NOMO-1 treated with DMSO at 0.1 percent for 48 hours (cell line): ENCODE results near the gene AUTS2.

Experiments used
- DNase-seq: peaks from one replicate; lab custom pipeline; 2025; ENCODE audit not compliant: unreplicated experiment; lab: John Stamatoyannopoulos, UW

The AUTS2 gene

GRCh38 chr7:69714886-69715576 is 116.8 kb downstream of the AUTS2 start:
- DNase-seq, result no peak

GRCh38 chr7:69717221-69717620 is 118.9 kb downstream of the AUTS2 start:
- no peak for DNase-seq

GRCh38 chr7:69719717-69720116 is 121.4 kb downstream of the AUTS2 start:
- DNase-seq, result no peak

GRCh38 chr7:69722843-69723242 is 124.6 kb downstream of the AUTS2 start:
- DNase-seq, result no peak

GRCh38 chr7:69723663-69724062 is 125.4 kb downstream of the AUTS2 start:
- no peak for DNase-seq

DNA sequence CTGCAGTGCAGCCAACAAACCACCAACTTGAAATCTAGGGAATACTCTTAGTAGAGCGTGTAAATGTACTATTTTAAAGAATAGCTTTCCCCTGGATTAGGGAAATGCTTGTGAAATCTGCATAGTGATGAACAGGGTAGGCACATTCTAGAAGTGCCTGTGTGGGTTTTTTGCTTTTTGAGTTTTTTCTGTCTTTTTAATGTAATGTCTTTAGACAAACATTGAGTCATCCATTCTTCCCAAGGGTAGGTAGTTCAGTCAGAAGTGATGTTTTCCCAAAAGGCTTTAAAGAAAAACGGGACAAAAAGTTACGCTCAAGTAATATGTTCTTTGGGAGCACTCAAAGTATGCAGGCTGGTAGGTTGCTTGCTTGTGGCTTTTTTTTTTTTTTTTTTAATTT is 130.0 kb downstream of the AUTS2 start:
- DNase-seq, result no peak

DNA sequence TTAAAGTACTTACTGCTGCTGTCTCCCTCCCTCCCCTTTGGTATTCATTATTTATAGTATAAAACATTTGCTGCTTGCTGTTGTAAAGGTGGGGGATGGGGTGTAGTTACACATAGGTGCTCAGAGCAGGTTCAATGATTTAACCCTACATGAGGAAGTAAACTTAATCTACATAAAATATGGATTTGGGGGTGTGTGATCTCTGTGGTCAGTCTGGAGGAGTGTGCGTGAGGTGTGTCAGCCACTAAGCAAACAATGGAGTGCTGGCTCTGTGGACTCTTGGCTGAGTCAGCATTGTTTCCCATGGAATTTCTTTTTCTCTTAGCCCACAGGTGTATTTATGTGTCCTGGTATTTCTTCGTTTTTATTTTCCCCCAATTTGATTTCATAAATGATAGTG is 133.9 kb downstream of the AUTS2 start:
- no peak for DNase-seq

DNA sequence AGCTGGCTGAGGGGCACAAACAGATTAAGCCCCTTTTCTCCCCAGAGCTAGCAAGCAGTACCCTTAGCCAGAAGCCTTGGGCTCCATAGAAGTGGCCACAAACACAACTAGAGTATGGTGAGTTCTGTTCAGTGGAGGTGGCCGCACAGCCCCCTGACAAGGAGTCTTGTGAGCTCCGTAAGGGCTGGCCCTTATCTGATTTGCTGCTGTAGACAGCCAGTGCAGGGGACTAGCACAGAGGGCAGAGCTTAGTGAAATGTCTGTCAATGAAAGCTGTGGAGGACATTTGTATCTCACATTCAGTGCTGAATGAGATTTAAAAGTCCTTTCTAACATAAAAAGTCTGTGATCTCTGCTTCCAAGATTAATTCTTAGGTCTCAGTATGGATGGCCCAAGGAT is 137.3 kb downstream of the AUTS2 start:
- no peak for DNase-seq

- no peak for DNase-seq
Measured at GRCh38 chr7:69736126-69736810, 138.0 kb downstream of the AUTS2 start.

DNA sequence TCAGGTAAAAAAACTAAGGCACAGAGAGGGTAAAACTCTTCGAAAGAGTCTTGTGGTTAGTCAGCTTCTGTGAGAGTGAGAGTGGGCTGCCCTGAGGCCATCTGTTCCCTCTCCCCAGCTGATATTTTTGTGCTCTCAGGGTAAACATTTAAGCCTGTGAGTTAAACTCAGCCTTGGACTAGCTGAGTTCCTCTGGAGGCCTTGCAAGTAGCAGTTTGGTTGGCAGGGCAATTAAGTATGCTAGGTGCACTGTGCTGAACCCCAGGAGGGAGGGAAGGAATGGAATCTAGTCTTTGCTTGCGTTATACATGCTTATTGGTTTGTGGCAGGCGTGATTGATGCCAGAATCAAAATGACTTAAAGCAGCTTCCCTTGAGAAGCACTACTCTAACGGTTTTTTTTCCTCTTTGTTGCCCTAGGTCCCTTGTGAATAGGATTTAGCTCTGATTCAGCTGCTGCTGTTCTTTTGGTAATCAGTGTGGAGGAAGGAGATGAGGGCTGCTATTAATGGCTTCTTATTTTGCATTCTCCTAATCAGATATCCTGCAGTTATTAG is 140.2 kb downstream of the AUTS2 start:
- no peak for DNase-seq

DNA sequence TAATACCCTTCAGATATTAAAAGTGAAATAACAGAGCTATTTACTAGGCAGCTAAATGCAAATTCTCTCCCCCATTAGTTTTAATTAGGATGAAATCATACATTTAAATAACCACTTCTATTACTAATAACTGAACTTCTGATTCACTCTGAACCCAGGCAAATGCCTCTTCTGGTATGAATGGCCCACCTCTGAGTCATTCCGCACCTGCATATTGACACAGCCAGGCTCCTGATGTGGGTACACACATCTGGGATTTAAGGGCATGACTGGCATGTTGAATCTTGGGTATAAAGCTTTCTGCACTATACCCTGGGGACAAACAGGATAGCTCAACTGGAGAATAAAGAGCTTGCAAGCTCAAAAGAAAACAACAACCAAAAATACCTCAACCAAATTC is 140.9 kb downstream of the AUTS2 start:
- DNase-seq, result no peak

GRCh38 chr7:69739931-69740431 is 141.7 kb downstream of the AUTS2 start:
- no peak for DNase-seq

DNA sequence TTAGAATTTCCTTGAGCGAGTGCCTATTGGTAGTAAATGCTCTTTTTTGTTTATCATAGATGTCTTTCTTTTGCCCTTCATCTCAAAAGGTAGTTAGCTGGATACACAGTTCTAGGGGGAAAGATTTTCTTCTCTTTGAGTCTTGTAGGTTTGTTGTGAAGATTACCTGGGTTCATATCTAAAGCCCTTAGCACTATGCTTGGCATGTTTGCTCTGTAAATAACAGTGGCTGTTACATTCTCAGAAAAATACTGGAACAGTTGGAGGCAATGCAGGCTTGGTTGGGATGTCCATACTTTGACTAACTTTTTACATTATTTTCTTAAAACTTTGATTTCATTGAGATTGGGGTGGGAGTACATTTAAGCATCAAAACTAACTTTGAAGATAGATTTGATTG is 144.0 kb downstream of the AUTS2 start:
- DNase-seq, result no peak

- no peak for DNase-seq
Measured at GRCh38 chr7:69743436-69743835, 145.2 kb downstream of the AUTS2 start.

DNA sequence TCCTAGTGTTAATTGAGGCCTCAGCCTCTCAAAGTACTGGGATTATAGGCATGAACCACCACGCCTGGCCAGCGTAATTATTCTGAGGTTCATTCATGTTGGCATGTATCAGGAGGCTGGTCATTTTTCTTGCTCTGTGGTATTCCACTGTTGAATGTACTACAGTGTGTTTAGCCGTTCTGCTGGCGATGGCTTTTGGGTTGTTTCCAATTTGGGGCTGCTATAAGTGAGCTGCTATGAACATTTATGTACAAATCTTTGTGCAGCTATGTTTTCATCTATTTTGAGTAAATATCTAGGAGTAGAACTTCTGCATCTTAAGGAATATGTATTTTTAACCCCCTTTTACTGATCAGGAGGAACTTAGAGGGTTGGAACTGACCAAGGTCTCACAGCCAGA is 145.8 kb downstream of the AUTS2 start:
- no peak for DNase-seq

GRCh38 chr7:69746383-69746782 is 148.1 kb downstream of the AUTS2 start:
- no peak for DNase-seq

- no peak for DNase-seq
Measured at GRCh38 chr7:69747144-69747543, 148.9 kb downstream of the AUTS2 start.

GRCh38 chr7:69748530-69748929 is 150.3 kb downstream of the AUTS2 start:
- no peak for DNase-seq

DNA sequence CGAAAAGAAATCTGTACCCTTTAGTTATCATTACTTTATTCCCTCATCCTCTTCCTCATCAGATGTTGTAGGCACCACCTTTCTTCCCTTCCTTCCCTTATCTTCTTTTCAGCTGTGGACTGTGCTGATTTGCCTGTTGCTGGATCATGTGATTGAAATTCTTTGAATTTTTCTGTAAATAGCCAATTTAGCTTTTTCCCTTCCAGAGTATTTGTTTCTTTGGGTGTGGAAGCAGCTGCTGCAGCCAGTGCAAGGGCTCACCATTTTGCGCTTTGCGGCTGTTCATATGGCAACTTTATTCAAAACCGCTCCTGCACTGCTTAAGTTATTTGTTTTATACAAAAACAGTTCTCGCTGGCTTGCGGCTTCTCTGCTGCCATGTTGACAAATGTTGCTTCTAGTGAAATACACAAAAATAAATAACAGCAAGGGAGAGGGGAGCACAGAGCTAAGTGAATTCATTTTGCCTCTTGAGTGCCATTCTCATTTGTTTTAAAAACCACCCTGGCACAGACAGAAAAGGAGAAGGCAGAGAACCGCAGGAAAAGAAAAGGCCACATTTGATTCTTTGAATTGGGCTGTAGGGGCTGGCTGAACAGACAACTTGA is 151.2 kb downstream of the AUTS2 start:
- no peak for DNase-seq

- DNase-seq, result no peak
Measured at GRCh38 chr7:69749994-69750393, 151.7 kb downstream of the AUTS2 start.

GRCh38 chr7:69751026-69751425 is 152.8 kb downstream of the AUTS2 start:
- no peak for DNase-seq

GRCh38 chr7:69753981-69754380 is 155.7 kb downstream of the AUTS2 start:
- no peak for DNase-seq
